GM12875 (cell line): ENCODE measurements around the gene AFF4.

Experiments
- H3K4me3 ChIP-seq: one replicate; pipeline ENCODE4 v1.5.1; 2011; ENCODE audit warnings: low read depth, low read length, control low read depth
- CTCF ChIP-seq: IDR thresholded peaks from 2 replicates; pipeline ENCODE4 v1.5.1; 2011; ENCODE audit warnings: low read depth, mild to moderate bottlenecking, control low read depth, inconsistent platforms, low read length, moderate library complexity, borderline replicate concordance; ENCODE audit not compliant: insufficient read depth

Gene AFF4

GRCh38 chr5:132828846-132829494 is 134.5 kb downstream of the AFF4 start:
- no peak for TF ChIP-seq CTCF
- no peak overlapping the region for H3K4me3 ChIP-seq

- no peak overlapping the region for H3K4me3 ChIP-seq
- TF ChIP-seq CTCF, result no peak
Measured at GRCh38 chr5:132827943-132828673, 135.3 kb downstream of the AFF4 start.

- H3K4me3 ChIP-seq, result no peak overlapping the region
- no peak for TF ChIP-seq CTCF
Measured at GRCh38 chr5:132826424-132827082, 136.9 kb downstream of the AFF4 start.

GRCh38 chr5:132825834-132826391 is 137.5 kb downstream of the AFF4 start:
- TF ChIP-seq CTCF, result no peak
- peak overlapping the region; percentile 41 for H3K4me3 ChIP-seq
